GM12878 (cell line): ENCODE results near the gene ZNF610. TPM values are rescaled to one million over a fixed set of nuclear protein-coding genes. Genes with fewer than 3 reads are reported as not detected.

ENCODE experiments used
- CEBPZ ChIP-seq: fragments of 150-350 bp; IDR thresholded peaks from 2 replicates; pipeline ENCODE4 v1.6.1; 2016; ENCODE audit warnings: low read depth, low read length
- CHD1 ChIP-seq: IDR thresholded peaks from 2 replicates; pipeline ENCODE4 v1.6.1; 2012; ENCODE audit warnings: low read depth, low read length, improper control_type of control experiment
- CHD4 ChIP-seq: fragments of 200-600 bp; sonication (generic); IDR thresholded peaks from 2 replicates; pipeline ENCODE4 v1.6.1; 2016; ENCODE audit warnings: mild to moderate bottlenecking
- E4F1 ChIP-seq: fragments of 450-650 bp; IDR thresholded peaks from 2 replicates; pipeline ENCODE4 v1.6.1; 2018; ENCODE audit warnings: borderline replicate concordance, mild to moderate bottlenecking; ENCODE audit not compliant: partially characterized antibody
- GABPA ChIP-seq: IDR thresholded peaks from 2 replicates; pipeline ENCODE4 v1.6.1; 2014; ENCODE audit warnings: antibody characterized with exemption, low read depth, mild to moderate bottlenecking, inconsistent platforms
- KAT2A ChIP-seq: conservative IDR thresholded peaks from 2 replicates; pipeline ENCODE4 v1.6.1; 2011; ENCODE audit warnings: low read depth, low read length; ENCODE audit not compliant: control insufficient read depth
- MEF2B ChIP-seq: fragments of 450-650 bp; IDR thresholded peaks from 2 replicates; pipeline ENCODE4 v1.6.1; 2018; ENCODE audit warnings: mild to moderate bottlenecking, moderate library complexity; ENCODE audit not compliant: partially characterized antibody, poor library complexity, severe bottlenecking
- MLLT1 ChIP-seq: fragments of 450-650 bp; IDR thresholded peaks from 2 replicates; pipeline ENCODE4 v1.6.1; 2016; ENCODE audit warnings: mild to moderate bottlenecking
- MYB ChIP-seq: fragments of 150-350 bp; IDR thresholded peaks from 2 replicates; pipeline ENCODE4 v1.6.1; 2014; ENCODE audit warnings: mild to moderate bottlenecking, low read depth, low read length, borderline replicate concordance
- NR2F1 ChIP-seq: fragments of 450-650 bp; conservative IDR thresholded peaks from 2 replicates; pipeline ENCODE4 v1.6.1; 2017; ENCODE audit warnings: mild to moderate bottlenecking
- PML ChIP-seq: IDR thresholded peaks from 2 replicates; pipeline ENCODE4 v1.6.1; 2012; ENCODE audit warnings: low read length, inconsistent platforms
- RBBP5 ChIP-seq: fragments of 200-600 bp; sonication (generic); conservative IDR thresholded peaks from 2 replicates; pipeline ENCODE4 v1.6.1; 2016
- RFX5 ChIP-seq: IDR thresholded peaks from 2 replicates; pipeline ENCODE4 v1.6.1; 2011; ENCODE audit warnings: low read depth, low read length, improper control_type of control experiment
- SIX5 ChIP-seq: IDR thresholded peaks from 2 replicates; pipeline ENCODE4 v1.6.1; 2011; ENCODE audit warnings: mild to moderate bottlenecking, low read depth, low read length, moderate library complexity; ENCODE audit not compliant: severe bottlenecking
- SMAD5 ChIP-seq: IDR thresholded peaks from 2 replicates; pipeline ENCODE4 v1.6.1; 2016; ENCODE audit warnings: antibody characterized with exemption, low read depth
- SMARCA5 ChIP-seq: fragments of 450-650 bp; IDR thresholded peaks from 2 replicates; pipeline ENCODE4 v1.6.1; 2017; ENCODE audit warnings: mild to moderate bottlenecking
- YY1 ChIP-seq: IDR thresholded peaks from 2 replicates; pipeline ENCODE4 v1.6.1; 2011; ENCODE audit warnings: low read depth, mild to moderate bottlenecking, low read length
- ZBTB11 ChIP-seq: fragments of 450-650 bp; formaldehyde crosslinking; IDR thresholded peaks from 2 replicates; pipeline ENCODE4 v1.5.0; 2022; ENCODE audit warnings: mild to moderate bottlenecking, missing genetic modification characterization
- ZNF384 ChIP-seq: IDR thresholded peaks from 2 replicates; pipeline ENCODE4 v1.6.1; 2012; ENCODE audit warnings: low read depth, mild to moderate bottlenecking, low read length, improper control_type of control experiment, borderline replicate concordance
- polyA plus RNA-seq, 11 experiments: library from polyadenylated mRNA; depleted of rRNA in 4 of 11; unstranded in 6 of 11; stranded (reverse) in 5 of 11; fragments of >200 nt; fragmentation: Nextera tagmentation in 4 of 11; fragmentation: Illumina TruSeq in 1 of 11; extraction: Ambion mirVana in 4 of 11; extraction: Trizol in 1 of 11; gene quantifications; 1 replicate in 1 of 11; 2 replicates in 10 of 11; pipeline versions ENCODE4 v1.2.1 to v1.2.3, GENCODE V29; 2011 to 2016; ENCODE audit warnings: inconsistent platforms in 2 of 11, missing spikeins in 2 of 11, low read depth in 1 of 11
- total RNA-seq, 4 experiments: library from RNA; depleted of rRNA in 3 of 4; stranded (reverse); fragments of >200 nt in 3 of 4; fragmentation: Illumina TruSeq in 1 of 4; extraction: Trizol in 1 of 4; gene quantifications; 2 replicates each; pipeline versions ENCODE4 v1.2.1 to v1.2.3, GENCODE V29; 2013 to 2021

Gene ZNF610
- total and polyA plus RNA-seq, 10 of the 15 experiments (the other 5 are each of a cell fraction or from before 2014, with no cell fraction given), result 0.11 to 1.2 (median 0.53) TPM

- TF ChIP-seq ZBTB11 (CRISPR knock-in tag), result no peak
- no peak for TF ChIP-seq CEBPZ
- peak; percentile 78; the same call in 1 of the 2 replicates for TF ChIP-seq GABPA
- TF ChIP-seq ZNF384, result no peak
- TF ChIP-seq MYB, result no peak
- TF ChIP-seq E4F1, result no peak
- no peak for TF ChIP-seq SIX5
- TF ChIP-seq CHD1, result no peak
- no peak for TF ChIP-seq CHD4
- no peak for TF ChIP-seq MLLT1
- TF ChIP-seq SMAD5, result no peak; the same call in 1 of the 2 replicates
- no peak for TF ChIP-seq KAT2A
- peak; percentile 77; the same call in 1 of the 2 replicates for TF ChIP-seq PML
- TF ChIP-seq RFX5, result no peak
- TF ChIP-seq SMARCA5, result no peak
- no peak for TF ChIP-seq RBBP5
- no peak for TF ChIP-seq NR2F1
- no peak for TF ChIP-seq YY1
- TF ChIP-seq MEF2B, result no peak
Measured at GRCh38 chr19:52369559-52370340, 33.7 kb downstream of the ZNF610 start, which contains the start of gene ZNF880 (continued).
